Stimulated activated CD4-positive, alpha-beta T cell treated with anti-CD3 and anti-CD28 coated beads, TNF-alpha, amount 100 ng/mL, for 24 hours (primary cell): ENCODE data around the gene SLC22A3.

ENCODE experiments used
- DNase-seq, 3 experiments: peaks; one replicate each; pipeline ENCODE4 v3.0.0-alpha.2; 2020; ENCODE audit warnings: low read depth in 3 of 3

The SLC22A3 gene

GRCh38 chr6:160333841-160334240 lies 14.3 kb upstream of the SLC22A3 start:
- no peak for DNase-seq

- no peak for DNase-seq
Measured at GRCh38 chr6:160336200-160336599, 12.0 kb upstream of the SLC22A3 start.

DNA sequence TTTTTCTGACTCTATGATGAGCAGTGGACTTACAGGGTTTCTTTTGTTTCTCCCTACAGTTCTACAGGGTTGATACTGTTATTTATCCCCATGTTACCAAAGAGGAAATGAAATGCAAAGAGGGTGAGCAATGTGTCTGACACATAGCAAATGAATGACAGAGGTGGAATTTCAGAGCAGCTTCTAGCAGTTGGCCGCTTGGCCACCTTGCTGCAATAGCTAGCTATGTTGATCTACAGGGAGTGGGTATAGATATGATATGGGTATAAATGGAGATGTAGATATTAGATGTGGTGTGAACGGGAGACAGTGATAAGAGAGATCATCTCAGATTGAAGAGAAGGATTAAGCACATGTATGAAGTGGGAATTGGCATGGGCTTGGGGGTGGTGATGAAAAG lies 10.9 kb upstream of the SLC22A3 start:
- DNase-seq, result no peak

DNA sequence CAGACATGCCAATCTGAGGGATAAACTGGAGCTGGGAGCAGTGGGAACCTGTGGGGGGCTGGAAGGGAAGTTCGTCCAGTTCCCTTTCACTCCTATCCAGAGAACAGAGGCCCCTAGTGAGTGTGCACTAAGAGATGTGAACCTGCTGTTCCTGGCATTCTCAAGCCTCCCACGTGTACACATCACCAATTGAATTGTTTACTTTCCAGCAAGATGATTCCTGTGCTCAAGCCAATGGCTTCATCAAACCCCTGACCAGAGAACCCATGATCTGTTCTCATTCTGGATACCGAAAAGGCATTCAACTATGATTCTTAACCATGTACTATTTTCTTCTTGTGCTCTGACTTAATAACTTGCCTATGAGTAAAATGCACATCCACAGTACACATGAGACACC lies 10.2 kb upstream of the SLC22A3 start:
- no peak for DNase-seq

DNA sequence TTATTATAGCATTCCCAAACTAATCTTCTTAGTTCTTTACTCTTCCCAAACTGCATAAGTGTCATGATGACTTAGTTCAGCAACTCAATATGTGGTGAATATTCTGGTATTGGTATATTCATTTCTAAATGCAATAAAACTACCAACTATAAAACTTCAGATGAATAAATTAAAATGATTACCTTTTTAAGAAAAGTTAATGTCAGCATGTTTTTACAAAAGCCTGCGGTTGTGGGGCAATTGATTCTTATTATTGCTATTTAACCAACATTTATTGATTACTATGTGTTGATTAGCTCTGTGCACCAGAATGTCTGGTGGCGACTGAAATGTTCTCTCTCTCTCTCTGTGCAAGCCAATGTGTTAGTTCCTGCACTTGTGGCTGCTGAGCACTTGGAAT lies 5.0 kb upstream of the SLC22A3 start:
- DNase-seq, result no peak

GRCh38 chr6:160344271-160344670 lies 3.9 kb upstream of the SLC22A3 start:
- no peak for DNase-seq

- DNase-seq, result no peak
Measured at GRCh38 chr6:160347259-160348222, 637 bp upstream of the SLC22A3 start.

GRCh38 chr6:160349020-160349441 lies 853 bp downstream of the SLC22A3 start:
- peak in 1 of 3 experiments; percentile 13 for DNase-seq

GRCh38 chr6:160349814-160350350 lies 1.7 kb downstream of the SLC22A3 start:
- DNase-seq, result no peak

GRCh38 chr6:160353950-160354496 lies 5.8 kb downstream of the SLC22A3 start:
- DNase-seq, result no peak

- DNase-seq, result no peak
Measured at GRCh38 chr6:160355001-160355400, 6.8 kb downstream of the SLC22A3 start.

DNA sequence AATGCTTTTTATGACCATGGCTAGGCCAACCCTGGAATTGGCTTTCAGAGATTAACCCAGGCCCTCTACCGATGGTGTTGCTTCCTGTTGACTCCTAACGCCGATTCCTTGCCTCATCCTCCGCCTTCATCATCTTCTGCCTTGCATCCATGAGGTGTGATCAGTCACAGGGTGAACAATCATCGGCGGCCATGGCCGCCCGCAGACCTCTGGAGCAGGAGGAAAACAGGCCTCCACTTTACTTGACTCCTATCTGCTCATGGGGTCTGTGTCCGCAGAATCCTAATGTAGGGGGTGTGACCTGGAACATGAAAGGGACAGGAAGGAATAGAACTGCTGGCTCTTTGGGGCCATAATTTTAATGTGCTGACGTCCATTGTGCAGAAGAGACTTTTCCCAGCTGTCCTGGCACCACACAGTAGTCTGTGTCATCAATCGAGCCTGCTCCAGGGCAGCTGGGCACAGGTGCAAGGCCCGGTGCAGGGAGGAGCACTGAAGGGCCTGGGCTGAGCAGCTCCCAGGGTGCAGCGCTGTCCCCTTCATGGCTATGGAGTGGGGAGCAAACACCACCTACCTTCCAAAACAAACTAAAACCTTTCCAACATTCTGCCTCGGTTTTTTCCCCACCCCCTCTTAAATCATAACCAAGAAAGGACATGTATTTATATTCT lies 8.0 kb downstream of the SLC22A3 start:
- no peak for DNase-seq

GRCh38 chr6:160357088-160357487 lies 8.9 kb downstream of the SLC22A3 start:
- no peak for DNase-seq

DNA sequence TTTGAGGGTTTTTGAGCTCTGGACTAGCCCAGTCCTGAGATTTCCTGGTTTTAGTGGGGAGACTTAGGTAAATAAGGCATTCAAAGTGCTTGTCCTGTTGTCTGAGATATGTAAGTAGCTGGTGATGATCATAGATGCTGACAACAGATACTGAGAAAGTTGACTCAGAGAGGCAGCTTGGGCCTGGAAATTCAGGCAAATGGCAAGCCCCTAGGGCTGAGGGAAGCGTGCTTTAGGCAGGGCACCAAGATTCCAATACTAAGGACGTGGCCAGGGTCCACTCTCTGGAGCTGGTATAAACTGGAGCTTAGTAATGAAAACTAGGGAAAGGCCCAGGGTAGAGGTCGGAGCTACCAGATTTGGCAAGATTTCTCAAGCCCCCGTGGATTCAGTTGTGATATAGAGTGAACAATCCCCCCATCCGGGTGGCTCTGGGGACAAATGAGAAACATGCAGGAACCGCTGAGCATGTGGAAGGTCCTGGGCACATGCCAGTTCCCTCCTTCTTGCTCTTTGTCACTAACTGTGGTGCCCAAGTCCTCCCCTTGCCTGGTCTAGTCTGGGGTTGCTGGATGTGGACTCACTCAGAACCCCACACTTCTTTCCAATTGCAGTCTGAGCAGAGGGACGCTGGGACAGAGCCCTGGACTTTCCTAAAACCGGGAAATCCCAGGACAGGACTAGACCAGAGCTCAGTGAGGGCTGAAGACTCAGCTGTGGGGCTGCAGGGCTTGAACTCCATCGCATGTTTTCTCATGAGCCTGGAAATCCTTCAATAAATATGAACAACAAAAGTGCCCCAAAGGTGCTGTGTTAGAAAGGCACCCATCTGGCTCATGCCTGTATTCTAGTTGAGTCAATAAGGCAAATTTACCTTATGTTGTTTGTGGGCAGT lies 10.3 kb downstream of the SLC22A3 start:
- no peak for DNase-seq

GRCh38 chr6:160360955-160361354 lies 12.8 kb downstream of the SLC22A3 start:
- DNase-seq, result no peak

DNA sequence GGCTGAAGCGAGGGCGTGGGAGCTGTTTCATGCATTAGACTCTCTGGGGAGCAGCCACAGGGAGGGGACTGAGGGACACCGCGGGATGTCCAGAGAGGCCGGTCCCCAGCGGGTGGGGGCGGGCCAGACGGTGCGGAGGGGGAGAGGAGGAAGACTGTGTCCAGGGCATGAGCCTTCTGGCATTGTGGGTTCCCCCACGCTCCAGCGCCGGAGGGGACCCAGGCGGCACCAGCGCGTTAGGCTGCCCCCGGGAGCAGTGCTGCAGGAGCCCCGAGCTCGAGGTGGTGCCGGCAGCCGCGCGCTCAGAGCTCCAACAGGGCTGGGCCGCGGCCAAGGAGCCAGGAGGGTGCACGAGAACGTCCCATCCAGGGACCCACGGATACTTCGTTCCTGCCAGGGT lies 14.4 kb downstream of the SLC22A3 start:
- DNase-seq, result no peak

- no peak for DNase-seq
Measured at GRCh38 chr6:160363016-160363996, 15.1 kb downstream of the SLC22A3 start.

DNA sequence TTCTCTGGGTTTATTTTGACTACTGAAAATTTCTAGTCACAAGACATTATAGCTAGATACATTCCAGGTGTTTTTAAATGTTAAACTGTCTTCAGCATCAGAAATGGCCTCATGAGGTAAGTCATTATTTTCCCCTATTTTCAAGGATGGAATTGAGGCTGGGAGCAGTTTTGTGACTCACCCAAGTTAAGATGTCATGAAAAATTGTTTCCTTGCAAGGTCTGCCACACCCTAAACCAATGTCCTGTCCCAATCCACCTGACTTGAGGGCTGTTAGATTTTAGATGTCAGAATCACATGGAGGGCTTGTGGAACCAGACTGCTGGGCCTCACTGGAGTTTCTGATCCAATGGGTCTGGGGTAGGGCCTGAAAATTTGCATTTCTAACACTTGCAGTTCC lies 16.9 kb downstream of the SLC22A3 start:
- no peak for DNase-seq

- DNase-seq, result no peak
Measured at GRCh38 chr6:160367798-160368547, 19.8 kb downstream of the SLC22A3 start.
